ENCODE results near the gene RGS6.

- TF ChIP-seq POLR2AphosphoS5 (IDR thresholded peaks at IDR 0.05), result no peak
- no peak for TF ChIP-seq CTCF (IDR thresholded peaks at IDR 0.05)
- no peak for TF ChIP-seq POLR2A (IDR thresholded peaks at IDR 0.05)
Measured at GRCh38 chr14:72128629-72129028, 196.4 kb downstream of the RGS6 start.
